ENCODE results near the gene ACTN1.

ACTN1 gene

GRCh38 chr14:68935761-68936214 is 43.3 kb downstream of the ACTN1 start:
- ATAC-seq (ENCODE audit: low read depth) = no peak
- no peak for DNase-seq (ENCODE audit: low spot score)
- H3K36me3 ChIP-seq (ENCODE audit: low read depth) = peaks cover 88% of the 10 kb centered on the region
- no peak for TF ChIP-seq CTCF (IDR thresholded peaks at IDR 0.05; ENCODE audit: poor library complexity, severe bottlenecking)
- no peaks in the 10 kb centered on the region for H3K27me3 ChIP-seq (ENCODE audit: insufficient read depth, poor library complexity, severe bottlenecking)
- no peaks in the 10 kb centered on the region for H3K9me3 ChIP-seq (ENCODE audit: severe bottlenecking)
- peak overlapping the region; percentile 98 for H3K27ac ChIP-seq (ENCODE audit: poor library complexity, severe bottlenecking)
- peaks cover 57% of the 10 kb centered on the region for H3K4me1 ChIP-seq (ENCODE audit: insufficient read depth, poor library complexity, severe bottlenecking)
- H3K4me3 ChIP-seq (ENCODE audit: severe bottlenecking) = no peak overlapping the region

- H3K9me3 ChIP-seq (ENCODE audit: severe bottlenecking) = no peaks in the 10 kb centered on the region
- ATAC-seq (ENCODE audit: low read depth) (no peak), DNase-seq (ENCODE audit: low spot score) (no peak)
- peaks cover 95% of the 10 kb centered on the region for H3K36me3 ChIP-seq (ENCODE audit: low read depth)
- peaks cover 40% of the 10 kb centered on the region for H3K4me1 ChIP-seq (ENCODE audit: insufficient read depth, poor library complexity, severe bottlenecking)
- no peaks in the 10 kb centered on the region for H3K27me3 ChIP-seq (ENCODE audit: insufficient read depth, poor library complexity, severe bottlenecking)
- H3K27ac ChIP-seq (ENCODE audit: poor library complexity, severe bottlenecking) = peak overlapping the region; percentile 98
- no peak for TF ChIP-seq CTCF (IDR thresholded peaks at IDR 0.05; ENCODE audit: poor library complexity, severe bottlenecking)
- no peak overlapping the region for H3K4me3 ChIP-seq (ENCODE audit: severe bottlenecking)
These were observed 45.0 kb downstream of the ACTN1 start for GRCh38 chr14:68934066-68934465.

- TF ChIP-seq CTCF (IDR thresholded peaks at IDR 0.05; ENCODE audit: poor library complexity, severe bottlenecking) = no peak
- peaks cover 89% of the 10 kb centered on the region for H3K36me3 ChIP-seq (ENCODE audit: low read depth)
- H3K27me3 ChIP-seq (ENCODE audit: insufficient read depth, poor library complexity, severe bottlenecking) = no peaks in the 10 kb centered on the region
- H3K9me3 ChIP-seq (ENCODE audit: severe bottlenecking) = no peaks in the 10 kb centered on the region
- no peak for DNase-seq (ENCODE audit: low spot score)
- ATAC-seq (ENCODE audit: low read depth) = no peak
- peaks cover 26% of the 10 kb centered on the region for H3K4me1 ChIP-seq (ENCODE audit: insufficient read depth, poor library complexity, severe bottlenecking)
- H3K27ac ChIP-seq (ENCODE audit: poor library complexity, severe bottlenecking) = peak overlapping the region; percentile 98
- H3K4me3 ChIP-seq (ENCODE audit: severe bottlenecking) = no peak overlapping the region
These were observed 46.4 kb downstream of the ACTN1 start for GRCh38 chr14:68932686-68933085.

- ATAC-seq (ENCODE audit: low read depth) (no peak), DNase-seq (ENCODE audit: low spot score) (no peak)
- no peak for TF ChIP-seq CTCF (IDR thresholded peaks at IDR 0.05; ENCODE audit: poor library complexity, severe bottlenecking)
- H3K36me3 ChIP-seq (ENCODE audit: low read depth) = peaks cover 89% of the 10 kb centered on the region
- H3K9me3 ChIP-seq (ENCODE audit: severe bottlenecking) = no peaks in the 10 kb centered on the region
- no peaks in the 10 kb centered on the region for H3K27me3 ChIP-seq (ENCODE audit: insufficient read depth, poor library complexity, severe bottlenecking)
- H3K4me1 ChIP-seq (ENCODE audit: insufficient read depth, poor library complexity, severe bottlenecking) = peaks cover 21% of the 10 kb centered on the region
- peak overlapping the region; percentile 98 for H3K27ac ChIP-seq (ENCODE audit: poor library complexity, severe bottlenecking)
- H3K4me3 ChIP-seq (ENCODE audit: severe bottlenecking) = no peak overlapping the region
These were observed 46.9 kb downstream of the ACTN1 start for GRCh38 chr14:68932231-68932630.

GRCh38 chr14:68931474-68932051 is 47.5 kb downstream of the ACTN1 start:
- H3K27ac ChIP-seq (ENCODE audit: poor library complexity, severe bottlenecking) = peak overlapping the region; percentile 98
- H3K4me1 ChIP-seq (ENCODE audit: insufficient read depth, poor library complexity, severe bottlenecking) = peaks cover 19% of the 10 kb centered on the region
- H3K27me3 ChIP-seq (ENCODE audit: insufficient read depth, poor library complexity, severe bottlenecking) = no peaks in the 10 kb centered on the region
- ATAC-seq (ENCODE audit: low read depth) = no peak
- H3K9me3 ChIP-seq (ENCODE audit: severe bottlenecking) = no peaks in the 10 kb centered on the region
- no peak for DNase-seq (ENCODE audit: low spot score)
- no peak for TF ChIP-seq CTCF (IDR thresholded peaks at IDR 0.05; ENCODE audit: poor library complexity, severe bottlenecking)
- H3K36me3 ChIP-seq (ENCODE audit: low read depth) = peaks cover 89% of the 10 kb centered on the region
- no peak overlapping the region for H3K4me3 ChIP-seq (ENCODE audit: severe bottlenecking)
